GM21529 (cell line): ENCODE data around the gene MAML1.
"Not testable (repeated sequence)": the region's sequence is repeated elsewhere in the genome, so short reads cannot be mapped to it uniquely, and the experiment has no call there.

Source experiments
- ATAC-seq: cut with Tn5 transposase; IDR thresholded peaks from one replicate; pipeline ENCODE4 v1.9.1; 2021; ENCODE audit not compliant: unreplicated experiment

The MAML1 gene

DNA sequence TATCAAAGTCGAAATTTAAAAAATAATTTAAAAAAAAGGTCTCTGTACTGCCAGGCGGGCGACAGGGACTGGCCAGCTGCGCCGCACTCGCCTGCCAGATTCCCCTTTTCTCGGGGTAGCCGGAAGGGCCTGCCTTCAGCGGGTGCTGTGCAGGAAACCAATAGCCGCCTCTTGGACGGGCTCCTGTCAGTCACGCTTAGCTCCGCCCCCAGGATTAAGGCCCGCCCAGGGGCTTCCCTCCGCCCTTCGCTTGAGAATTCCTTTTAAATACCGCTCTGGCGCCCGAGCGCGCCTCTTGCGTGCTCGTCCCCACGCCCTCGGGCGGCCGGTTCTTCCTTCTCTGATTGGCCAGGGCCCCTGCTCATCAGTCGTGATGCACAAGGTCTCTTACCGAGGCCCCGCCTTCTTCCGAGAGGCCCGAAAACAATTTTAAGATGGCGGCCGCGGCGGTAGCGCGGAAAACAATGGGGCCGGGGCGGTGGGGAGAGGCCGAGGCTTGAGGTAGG, at the start of gene MAML1:
Gene MAML1, plus strand, starts transcription at position 411 of the 506 bp plus-strand sequence. CDS start 291 bp downstream, outside the sequence.
- peak; percentile 93 for ATAC-seq

- ATAC-seq = not testable (repeated sequence)
Observed at GRCh38 chr5:179689212-179689611, 43.4 kb upstream of the MAML1 start.

- no peak for ATAC-seq
Observed at GRCh38 chr5:179694561-179694960, 38.1 kb upstream of the MAML1 start.

DNA sequence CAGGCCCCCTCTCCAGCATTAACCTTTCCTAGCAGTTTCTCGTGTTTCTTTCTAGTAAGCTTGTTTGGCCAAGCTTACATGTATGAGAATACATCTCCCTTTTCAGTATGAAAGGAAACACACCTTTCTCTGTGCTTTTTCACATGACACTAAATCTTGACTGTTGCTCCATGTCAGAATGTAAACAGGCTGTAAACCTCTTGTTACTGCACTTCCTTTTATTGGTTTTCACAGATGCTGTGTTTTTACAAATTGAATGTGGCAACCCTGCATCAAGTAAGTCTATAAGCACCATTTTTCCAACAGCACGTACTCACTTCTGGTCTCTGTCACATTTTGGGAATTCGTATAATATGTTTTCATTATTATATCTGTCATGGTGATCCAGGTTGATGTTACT, 36.0 kb upstream of the MAML1 start:
- ATAC-seq = no peak

- no peak for ATAC-seq
Observed at GRCh38 chr5:179697108-179697507, 35.5 kb upstream of the MAML1 start.

GRCh38 chr5:179697543-179697942, 35.1 kb upstream of the MAML1 start:
- not testable (repeated sequence) for ATAC-seq

DNA sequence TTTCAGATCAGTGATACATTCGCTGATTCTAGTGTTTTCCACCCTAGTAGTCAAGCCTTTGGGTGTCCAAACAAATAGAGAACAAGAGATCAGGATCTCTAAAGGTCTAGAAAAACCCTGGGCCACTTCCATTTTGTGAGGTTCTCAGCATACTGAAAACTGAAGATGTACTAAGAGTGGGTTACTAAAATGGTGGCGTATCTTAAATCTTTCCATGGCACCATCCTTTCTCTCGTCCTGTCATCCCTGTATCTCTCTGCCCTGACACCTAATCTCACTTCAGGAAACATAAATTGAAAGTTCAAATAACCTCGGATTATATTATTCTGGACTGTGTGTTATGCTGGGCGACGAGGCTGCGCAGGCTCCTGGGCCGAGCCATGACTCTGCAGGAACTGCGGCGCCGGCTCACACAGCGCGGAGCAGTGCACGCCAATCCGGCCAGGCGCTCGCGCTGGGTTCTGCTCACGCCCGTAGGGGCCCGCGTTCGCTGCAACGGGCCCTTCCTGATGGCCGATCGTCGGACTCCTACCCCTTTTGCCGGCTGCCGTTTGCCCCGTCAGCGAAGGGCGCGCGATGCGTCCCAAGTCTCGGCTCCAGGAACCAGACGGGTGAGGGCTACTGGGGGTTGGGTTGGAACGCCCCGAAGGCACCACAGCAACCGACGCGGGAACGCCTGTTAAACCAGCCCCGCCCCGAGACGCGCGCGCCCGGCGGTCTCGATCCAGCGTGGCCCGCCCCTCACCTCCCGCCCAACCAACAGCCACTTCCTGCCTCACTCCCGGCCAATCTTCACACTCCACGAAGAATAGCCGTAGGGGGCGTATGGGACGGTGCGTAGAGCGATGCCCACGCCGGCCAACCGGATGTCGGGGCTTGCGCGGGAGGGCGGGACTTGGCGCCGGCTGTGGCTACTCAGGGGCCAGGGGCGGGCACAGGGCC, 34.4 kb upstream of the MAML1 start:
- ATAC-seq = peak; percentile 89

DNA sequence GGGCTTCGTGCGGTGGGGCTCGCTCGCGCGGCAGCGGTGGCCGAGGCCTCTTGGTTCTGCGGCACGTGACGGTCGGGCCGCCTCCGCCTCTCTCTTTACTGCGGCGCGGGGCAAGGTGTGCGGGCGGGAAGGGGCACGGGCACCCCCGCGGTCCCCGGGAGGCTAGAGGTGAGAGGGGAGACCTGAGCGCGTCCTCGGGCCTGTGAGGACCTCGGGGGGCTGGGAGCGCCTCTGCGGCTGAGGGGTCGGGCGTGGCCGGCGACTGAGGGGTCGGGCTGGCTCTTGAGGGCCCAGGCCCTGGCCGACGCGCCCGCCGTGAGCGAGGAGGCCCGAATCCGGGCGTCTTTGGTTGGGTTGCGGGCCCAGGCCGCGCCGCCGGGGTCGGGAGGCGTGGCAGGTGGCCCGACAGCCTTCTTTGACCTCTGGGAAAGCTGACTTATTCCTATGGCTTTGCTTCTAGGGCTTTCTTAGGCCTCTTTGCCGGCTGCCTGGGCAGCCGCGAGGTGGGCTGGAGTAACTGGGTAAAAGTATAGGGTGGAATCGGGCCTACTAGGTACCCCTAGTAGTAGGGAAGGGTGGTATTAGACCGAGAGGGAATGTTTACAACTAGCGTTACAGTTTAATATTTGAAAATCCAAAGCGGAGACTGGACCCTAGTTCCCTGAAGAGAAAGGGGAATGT, 33.5 kb upstream of the MAML1 start, which contains the start of gene CANX:
Gene CANX, plus strand, starts transcription at position 33 of the 681 bp plus-strand sequence. CDS start 6,715 bp downstream, outside the sequence.
- no peak for ATAC-seq

DNA sequence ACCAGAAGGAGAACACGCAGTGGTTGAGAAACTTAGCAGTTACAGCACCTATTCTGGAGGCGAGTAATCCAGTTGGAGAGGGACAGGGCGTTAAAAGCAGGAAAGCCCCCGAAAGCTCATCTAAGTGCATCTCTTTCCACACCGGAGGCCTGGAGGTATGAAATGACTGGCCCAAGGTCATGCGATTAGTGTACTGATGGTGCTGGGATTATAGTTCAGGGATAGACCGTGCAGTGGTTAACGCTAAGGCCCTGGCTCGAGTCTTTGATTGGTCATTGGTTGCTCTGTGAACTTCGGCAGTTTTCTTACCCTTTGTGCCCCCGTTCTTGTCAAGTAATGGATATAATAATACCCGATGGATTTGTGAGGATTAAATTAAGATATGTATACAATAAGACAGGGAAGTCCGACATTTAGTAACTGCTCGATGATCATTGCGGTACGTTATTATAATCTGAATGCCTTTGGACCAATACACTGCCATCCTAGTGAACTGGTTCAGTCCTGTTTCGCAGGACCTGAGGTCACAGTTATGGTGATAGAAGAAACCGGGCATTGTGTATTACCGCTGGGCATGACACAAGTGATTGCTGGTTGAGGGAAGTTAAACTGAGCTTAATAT, 32.9 kb upstream of the MAML1 start:
- ATAC-seq = no peak

- ATAC-seq = no peak
Observed at GRCh38 chr5:179700401-179700918, 32.2 kb upstream of the MAML1 start.

DNA sequence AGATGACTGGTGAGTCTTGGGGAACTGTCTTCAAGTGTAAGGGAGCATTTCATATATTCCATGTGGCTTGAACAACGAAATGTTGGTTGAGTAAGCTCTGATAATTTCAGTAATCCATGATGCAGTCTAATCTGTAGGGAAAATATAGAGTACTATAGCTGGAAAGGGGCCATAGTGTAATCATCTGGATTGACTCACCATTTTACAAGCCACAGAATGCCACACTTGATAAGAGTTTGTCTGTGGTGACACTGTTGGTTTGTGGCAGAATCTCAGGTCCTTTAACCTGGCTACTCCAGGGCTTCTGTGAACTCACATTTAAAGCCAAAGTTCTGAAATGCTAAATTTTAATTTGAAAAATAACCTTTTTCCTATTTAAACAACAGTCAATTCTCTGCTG, 16.3 kb upstream of the MAML1 start:
- no peak for ATAC-seq

DNA sequence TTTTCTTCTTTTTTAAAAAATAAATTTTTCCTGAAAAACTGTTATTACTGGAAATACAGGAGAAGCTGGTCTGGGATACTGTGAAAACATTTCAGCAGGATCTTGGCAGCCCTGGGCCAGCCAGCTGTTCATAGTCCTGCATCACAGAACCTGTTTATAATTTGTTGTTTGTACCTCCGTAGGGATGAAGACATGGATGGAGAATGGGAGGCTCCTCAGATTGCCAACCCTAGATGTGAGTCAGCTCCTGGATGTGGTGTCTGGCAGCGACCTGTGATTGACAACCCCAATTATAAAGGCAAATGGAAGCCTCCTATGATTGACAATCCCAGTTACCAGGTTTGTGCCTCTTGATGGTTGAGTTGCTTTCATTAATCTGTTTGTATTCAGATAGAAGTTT, 12.4 kb upstream of the MAML1 start:
- ATAC-seq = no peak

GRCh38 chr5:179724163-179724562, 8.5 kb upstream of the MAML1 start:
- no peak for ATAC-seq

GRCh38 chr5:179727106-179727505, 5.5 kb upstream of the MAML1 start:
- no peak for ATAC-seq

DNA sequence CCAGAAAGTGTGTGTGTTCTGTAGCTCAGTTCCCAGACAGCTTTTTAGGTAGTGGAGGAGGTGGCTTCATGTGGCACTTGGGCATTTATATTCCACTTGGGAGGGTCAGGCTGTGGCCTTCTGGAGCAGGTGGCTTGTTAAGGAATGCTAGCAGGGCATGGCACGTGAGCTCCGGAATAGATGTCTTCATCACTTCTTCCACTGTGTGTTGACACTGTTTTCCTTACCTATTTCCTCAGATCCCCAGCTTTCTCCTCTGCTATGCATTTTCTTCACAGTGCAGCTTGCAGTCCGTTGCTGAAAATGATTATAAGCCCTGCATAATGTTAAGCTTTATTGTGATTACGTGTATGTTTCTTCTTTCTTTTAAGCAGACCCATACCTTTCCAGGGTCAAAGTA, 3.3 kb upstream of the MAML1 start:
- no peak for ATAC-seq

- ATAC-seq = no peak
Observed at GRCh38 chr5:179729727-179730126, 2.9 kb upstream of the MAML1 start.

DNA sequence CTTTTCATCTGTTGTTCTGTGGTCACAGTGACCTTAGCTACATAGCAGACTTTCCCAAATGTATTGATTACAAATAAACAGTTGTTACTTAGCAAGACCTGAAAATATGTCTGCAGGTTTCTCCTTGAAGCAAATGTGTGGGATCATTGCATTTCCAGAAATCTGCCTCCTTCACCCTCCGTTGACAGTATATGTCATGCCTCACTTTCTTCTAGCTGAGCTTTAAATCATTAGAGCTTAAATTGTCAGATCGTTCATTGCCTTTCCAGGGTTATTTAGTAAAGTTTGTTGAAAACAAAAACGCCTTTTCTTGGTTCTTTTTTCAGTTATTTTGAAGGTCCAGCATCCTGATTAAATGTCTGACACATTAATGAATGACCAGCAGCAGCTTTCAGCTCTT, 2.3 kb upstream of the MAML1 start:
- no peak for ATAC-seq

GRCh38 chr5:179730852-179731251, 1.8 kb upstream of the MAML1 start:
- no peak for ATAC-seq

GRCh38 chr5:179731791-179732411, 721 bp upstream of the MAML1 start:
- peak; percentile 16 for ATAC-seq

DNA sequence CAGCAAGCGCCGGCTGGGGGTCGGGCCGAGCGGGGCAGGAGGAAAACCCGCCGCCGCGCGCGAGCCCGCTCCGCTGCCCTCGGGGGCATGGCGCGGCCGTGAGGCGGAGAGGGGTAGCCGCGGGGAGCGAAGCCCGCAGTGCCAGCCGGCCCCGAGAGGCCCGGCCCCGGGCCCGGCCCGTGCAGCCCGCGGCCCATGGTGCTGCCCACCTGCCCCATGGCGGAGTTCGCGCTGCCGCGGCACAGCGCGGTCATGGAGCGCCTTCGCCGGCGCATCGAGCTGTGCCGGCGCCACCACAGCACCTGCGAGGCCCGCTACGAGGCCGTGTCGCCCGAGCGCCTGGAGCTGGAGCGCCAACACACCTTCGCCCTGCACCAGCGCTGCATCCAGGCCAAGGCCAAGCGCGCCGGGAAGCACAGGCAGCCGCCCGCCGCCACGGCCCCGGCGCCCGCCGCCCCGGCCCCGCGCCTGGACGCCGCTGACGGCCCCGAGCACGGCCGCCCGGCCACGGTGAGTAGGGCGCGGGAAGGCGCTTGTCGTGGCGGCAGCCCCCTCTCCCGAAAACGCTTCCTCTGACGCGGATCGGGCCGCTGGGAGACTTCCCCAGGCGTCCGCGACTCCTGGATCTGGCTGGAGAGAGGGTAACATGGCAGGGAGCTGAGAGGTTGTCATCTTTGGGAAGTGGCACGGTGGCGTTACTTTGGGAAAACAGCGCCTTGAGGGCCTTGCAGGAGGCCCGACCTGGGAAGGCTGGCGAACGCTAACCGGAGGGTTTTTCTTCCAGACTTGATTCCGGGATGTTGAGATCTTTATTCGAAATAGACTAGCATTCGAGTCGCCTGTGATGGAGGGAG, 523 bp downstream of the MAML1 start:
- peak; percentile 20 for ATAC-seq
